Measurements from ENCODE around the gene TSPAN31. TPM values are rescaled to one million over a fixed set of nuclear protein-coding genes. Genes with fewer than 3 reads are reported as not detected.

The TSPAN31 gene
- total RNA-seq, 1 donor, result 62.2 TPM

DNA sequence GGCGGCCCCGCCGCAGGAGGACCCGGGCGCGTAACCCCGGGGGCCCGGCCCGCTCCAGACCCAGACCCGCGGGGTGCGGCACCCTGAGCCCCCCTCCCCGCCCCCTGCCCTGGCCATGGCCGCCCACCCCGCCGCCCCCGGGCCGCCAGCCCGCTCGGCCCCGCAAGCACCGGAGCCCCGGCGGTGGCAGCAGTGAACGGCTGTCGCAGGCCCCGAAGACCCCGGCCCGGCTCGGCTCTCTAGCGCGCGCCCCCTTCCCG is 10.3 kb downstream of the TSPAN31 start:
- H3K4me3 ChIP-seq (ENCODE audit: low read depth, low read length), result peak overlapping the region; percentile 59
- DNase-seq (ENCODE audit: low read depth), result no peak
- TF ChIP-seq, protein P1, sequence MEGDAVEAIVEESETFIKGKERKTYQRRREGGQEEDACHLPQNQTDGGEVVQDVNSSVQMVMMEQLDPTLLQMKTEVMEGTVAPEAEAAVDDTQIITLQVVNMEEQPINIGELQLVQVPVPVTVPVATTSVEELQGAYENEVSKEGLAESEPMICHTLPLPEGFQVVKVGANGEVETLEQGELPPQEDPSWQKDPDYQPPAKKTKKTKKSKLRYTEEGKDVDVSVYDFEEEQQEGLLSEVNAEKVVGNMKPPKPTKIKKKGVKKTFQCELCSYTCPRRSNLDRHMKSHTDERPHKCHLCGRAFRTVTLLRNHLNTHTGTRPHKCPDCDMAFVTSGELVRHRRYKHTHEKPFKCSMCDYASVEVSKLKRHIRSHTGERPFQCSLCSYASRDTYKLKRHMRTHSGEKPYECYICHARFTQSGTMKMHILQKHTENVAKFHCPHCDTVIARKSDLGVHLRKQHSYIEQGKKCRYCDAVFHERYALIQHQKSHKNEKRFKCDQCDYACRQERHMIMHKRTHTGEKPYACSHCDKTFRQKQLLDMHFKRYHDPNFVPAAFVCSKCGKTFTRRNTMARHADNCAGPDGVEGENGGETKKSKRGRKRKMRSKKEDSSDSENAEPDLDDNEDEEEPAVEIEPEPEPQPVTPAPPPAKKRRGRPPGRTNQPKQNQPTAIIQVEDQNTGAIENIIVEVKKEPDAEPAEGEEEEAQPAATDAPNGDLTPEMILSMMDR (IDR thresholded peaks at IDR 0.05; ENCODE audit: insufficient read depth, low read depth, low read length), result no peak

DNA sequence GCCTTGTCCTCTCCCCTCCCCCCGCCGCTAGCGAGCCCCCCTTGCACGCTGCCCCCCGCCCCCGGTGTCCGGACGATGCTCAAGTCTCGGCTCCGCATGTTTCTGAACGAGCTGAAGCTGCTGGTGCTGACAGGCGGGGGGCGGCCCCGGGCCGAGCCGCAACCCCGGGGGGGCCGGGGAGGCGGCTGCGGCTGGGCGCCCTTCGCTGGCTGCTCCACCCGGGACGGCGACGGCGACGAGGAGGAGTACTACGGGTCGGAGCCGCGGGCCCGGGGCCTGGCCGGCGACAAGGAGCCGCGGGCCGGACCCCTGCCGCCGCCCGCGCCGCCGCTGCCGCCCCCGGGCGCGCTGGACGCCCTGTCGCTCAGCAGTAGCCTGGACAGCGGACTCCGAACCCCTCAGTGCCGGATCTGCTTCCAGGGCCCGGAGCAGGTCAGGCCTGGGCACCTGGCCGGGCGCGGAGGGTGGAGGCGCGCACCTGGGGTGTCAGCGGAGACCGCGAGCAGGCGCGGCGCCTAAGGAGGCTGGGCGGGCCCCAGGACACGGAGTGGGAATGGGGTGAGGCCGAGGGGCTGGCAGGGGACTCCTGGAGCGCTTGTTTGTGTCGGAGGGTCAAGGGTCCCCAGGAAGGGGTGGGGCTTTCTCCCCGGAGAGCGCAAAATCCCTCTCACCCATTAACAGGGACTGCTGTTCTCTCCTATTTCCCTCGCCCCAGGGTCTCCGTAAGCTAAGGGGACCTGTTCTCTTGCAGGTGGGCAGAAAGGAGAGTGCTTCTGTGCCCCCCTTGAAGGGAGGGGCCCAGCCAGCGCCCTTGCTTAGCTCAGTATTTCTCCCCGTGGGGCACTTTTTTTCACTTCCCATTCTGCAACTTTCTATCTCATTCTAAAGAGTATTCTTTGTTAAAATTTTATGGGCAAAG is 10.9 kb downstream of the TSPAN31 start:
- DNase-seq (ENCODE audit: low read depth), result no peak
- TF ChIP-seq, protein P1 (IDR thresholded peaks at IDR 0.05; ENCODE audit: insufficient read depth, low read depth, low read length), result no peak
- H3K4me3 ChIP-seq (ENCODE audit: low read depth, low read length), result peak overlapping the region; percentile 59

- DNase-seq (ENCODE audit: low read depth), result no peak
- TF ChIP-seq, protein P1 (IDR thresholded peaks at IDR 0.05; ENCODE audit: insufficient read depth, low read depth, low read length), result peak; percentile 71
- H3K4me3 ChIP-seq (ENCODE audit: low read depth, low read length), result peak overlapping the region; percentile 59
Observed at GRCh38 chr12:57756406-57757341, 11.8 kb downstream of the TSPAN31 start.

- no peak for DNase-seq (ENCODE audit: low read depth)
- no peak overlapping the region for H3K4me3 ChIP-seq (ENCODE audit: low read depth, low read length)
- TF ChIP-seq, protein P1 (IDR thresholded peaks at IDR 0.05; ENCODE audit: insufficient read depth, low read depth, low read length), result no peak
Observed at GRCh38 chr12:57757771-57758170, 12.9 kb downstream of the TSPAN31 start.

GRCh38 chr12:57758552-57759359 is 13.9 kb downstream of the TSPAN31 start:
- H3K4me3 ChIP-seq (ENCODE audit: low read depth, low read length), result no peak overlapping the region
- TF ChIP-seq, protein P1 (IDR thresholded peaks at IDR 0.05; ENCODE audit: insufficient read depth, low read depth, low read length), result no peak
- no peak for DNase-seq (ENCODE audit: low read depth)

DNA sequence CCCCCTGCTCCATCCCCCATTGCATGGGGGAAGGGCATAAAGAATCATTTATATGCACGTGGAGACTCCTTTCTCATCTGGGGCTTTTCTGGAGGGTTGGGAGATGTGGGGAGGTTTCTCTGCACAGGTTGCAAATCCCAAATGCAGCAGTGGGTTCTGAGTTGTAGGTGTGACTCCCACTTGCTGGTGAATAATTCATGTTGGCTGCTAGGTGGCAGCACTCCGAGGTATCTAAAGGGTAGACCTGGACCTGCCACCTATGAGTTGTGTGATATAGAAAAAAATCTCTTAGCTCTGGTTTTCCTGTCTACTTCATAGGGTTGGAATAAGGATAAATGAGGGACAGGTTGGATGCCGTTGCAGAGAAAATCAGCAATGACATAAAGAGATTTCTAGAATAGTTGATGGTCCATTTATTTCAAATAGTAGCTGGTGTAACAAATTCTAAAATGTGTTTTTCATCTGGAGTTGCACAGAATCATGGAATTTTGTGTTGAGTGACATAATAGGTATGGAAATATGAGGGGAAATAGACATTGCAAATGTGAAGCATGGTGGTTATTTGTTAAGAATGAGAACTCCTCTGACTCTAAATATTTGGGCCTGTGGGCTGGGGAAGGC is 14.6 kb downstream of the TSPAN31 start:
- no peak for DNase-seq (ENCODE audit: low read depth)
- H3K4me3 ChIP-seq (ENCODE audit: low read depth, low read length), result no peak overlapping the region
- TF ChIP-seq, protein P1 (IDR thresholded peaks at IDR 0.05; ENCODE audit: insufficient read depth, low read depth, low read length), result peak; percentile 50

Data from fibroblast of villous mesenchyme (primary cell).